ENCODE results near the gene BCOR.
A peak's percentile ranks its signal among the peaks of the same experiment; 100 is the strongest.

The BCOR gene

DNA sequence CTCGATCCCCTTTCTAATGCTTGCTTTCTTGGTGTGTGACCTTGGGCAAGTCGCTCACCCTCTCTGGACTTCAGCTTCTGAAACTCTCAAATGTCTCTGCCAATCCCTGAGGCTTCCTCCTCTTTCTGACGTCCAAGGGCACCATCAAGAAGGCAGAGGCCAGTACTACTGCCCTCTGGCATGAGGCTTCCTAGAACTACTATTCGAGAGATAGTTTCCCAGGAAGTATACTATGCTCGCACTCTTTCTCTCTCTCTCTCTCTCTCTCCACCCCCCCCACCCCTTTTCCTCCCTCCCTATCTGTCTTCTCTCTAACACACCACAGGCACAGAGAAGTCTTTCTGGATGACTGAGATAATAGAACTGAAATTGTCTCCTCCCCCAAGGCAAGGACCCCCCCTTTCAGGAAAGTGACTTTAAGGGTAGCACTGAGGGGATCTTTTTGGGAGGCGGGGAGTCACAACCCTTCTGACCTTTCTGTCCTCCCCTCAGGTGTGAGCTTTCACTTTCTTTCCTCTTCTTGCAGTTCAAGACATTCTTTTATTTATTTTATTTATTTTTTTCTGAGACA lies 20.0 kb upstream of the BCOR start:
- TF ChIP-seq, protein P1, sequence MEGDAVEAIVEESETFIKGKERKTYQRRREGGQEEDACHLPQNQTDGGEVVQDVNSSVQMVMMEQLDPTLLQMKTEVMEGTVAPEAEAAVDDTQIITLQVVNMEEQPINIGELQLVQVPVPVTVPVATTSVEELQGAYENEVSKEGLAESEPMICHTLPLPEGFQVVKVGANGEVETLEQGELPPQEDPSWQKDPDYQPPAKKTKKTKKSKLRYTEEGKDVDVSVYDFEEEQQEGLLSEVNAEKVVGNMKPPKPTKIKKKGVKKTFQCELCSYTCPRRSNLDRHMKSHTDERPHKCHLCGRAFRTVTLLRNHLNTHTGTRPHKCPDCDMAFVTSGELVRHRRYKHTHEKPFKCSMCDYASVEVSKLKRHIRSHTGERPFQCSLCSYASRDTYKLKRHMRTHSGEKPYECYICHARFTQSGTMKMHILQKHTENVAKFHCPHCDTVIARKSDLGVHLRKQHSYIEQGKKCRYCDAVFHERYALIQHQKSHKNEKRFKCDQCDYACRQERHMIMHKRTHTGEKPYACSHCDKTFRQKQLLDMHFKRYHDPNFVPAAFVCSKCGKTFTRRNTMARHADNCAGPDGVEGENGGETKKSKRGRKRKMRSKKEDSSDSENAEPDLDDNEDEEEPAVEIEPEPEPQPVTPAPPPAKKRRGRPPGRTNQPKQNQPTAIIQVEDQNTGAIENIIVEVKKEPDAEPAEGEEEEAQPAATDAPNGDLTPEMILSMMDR (IDR thresholded peaks at IDR 0.05; ENCODE audit: low read depth, low read length, missing control alignments), result no peak
- no peak overlapping the region for H3K4me3 ChIP-seq (ENCODE audit: low read depth, low read length)
- in situ Hi-C loops (cut with HindIII; ENCODE audit: low sequenced_read_pairs), result no loop called here
- DNase-seq (ENCODE audit: low read depth), result no peak

DNA sequence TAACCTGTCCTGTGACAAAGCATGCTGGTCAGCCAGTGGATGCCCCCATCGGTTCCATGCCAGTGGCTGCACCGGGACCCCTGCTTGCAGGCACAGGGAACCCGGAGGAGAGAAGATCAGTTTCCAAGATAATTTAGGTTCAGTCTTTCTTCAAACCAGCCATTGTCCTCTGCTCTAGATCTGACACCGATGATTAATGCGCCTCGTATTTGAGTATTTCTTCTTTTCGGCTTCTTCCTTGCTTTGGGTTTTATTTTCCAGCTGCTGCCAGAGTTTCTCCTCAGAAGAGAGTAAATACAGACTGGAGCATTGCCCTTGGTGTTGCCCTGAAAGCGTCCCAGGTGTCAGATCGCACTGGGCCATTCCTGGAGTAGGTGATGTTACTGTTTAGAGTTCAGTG lies 19.2 kb upstream of the BCOR start:
- TF ChIP-seq, protein P1 (IDR thresholded peaks at IDR 0.05; ENCODE audit: low read depth, low read length, missing control alignments), result no peak
- in situ Hi-C loops (cut with HindIII; ENCODE audit: low sequenced_read_pairs), result no loop called here
- DNase-seq (ENCODE audit: low read depth), result no peak
- no peak overlapping the region for H3K4me3 ChIP-seq (ENCODE audit: low read depth, low read length)

DNA sequence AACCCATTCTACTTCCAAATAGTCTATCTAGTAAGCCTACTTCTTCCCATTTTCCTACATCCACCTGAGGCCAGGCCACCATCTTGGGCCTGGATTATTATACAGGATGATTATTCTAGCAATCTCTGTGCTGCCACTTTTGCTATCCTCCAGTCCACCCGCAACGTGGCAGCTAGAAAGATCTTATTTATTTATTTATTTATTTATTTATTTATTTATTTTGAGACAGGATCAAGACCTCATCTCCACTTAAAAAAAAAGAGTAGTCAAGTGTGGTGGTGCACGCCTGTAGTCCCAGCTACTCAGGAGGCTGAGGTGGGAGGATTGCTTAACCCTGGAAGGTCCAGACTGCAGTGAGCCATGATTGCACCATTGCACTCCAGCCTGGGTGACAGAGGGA lies 15.2 kb upstream of the BCOR start:
- TF ChIP-seq, protein P1 (IDR thresholded peaks at IDR 0.05; ENCODE audit: low read depth, low read length, missing control alignments), result no peak
- no peak for DNase-seq (ENCODE audit: low read depth)
- in situ Hi-C loops (cut with HindIII; ENCODE audit: low sequenced_read_pairs), result no loop called here
- H3K4me3 ChIP-seq (ENCODE audit: low read depth, low read length), result no peak overlapping the region

DNA sequence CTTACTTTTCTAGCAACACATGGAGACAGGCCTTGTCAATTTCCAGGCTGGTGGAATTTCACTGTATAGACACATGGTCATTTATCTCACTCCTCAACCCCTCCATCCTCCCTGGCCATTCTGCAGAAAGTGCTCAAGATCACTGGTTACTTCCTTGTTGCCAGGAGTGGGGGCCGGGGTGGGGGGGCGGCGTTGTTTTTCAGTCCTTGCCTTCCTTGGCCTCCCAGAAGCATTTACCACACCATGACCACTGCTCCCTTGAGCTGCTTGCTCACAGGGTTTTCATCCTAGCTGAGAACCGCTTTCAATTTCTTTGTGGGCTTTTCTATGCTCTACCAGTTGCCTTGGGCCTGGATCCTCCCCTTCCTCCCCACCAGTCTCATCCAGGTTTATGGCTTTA lies 14.1 kb upstream of the BCOR start:
- TF ChIP-seq, protein P1 (IDR thresholded peaks at IDR 0.05; ENCODE audit: low read depth, low read length, missing control alignments), result no peak
- in situ Hi-C loops (cut with HindIII; ENCODE audit: low sequenced_read_pairs), result no loop called here
- no peak overlapping the region for H3K4me3 ChIP-seq (ENCODE audit: low read depth, low read length)
- DNase-seq (ENCODE audit: low read depth), result no peak

DNA sequence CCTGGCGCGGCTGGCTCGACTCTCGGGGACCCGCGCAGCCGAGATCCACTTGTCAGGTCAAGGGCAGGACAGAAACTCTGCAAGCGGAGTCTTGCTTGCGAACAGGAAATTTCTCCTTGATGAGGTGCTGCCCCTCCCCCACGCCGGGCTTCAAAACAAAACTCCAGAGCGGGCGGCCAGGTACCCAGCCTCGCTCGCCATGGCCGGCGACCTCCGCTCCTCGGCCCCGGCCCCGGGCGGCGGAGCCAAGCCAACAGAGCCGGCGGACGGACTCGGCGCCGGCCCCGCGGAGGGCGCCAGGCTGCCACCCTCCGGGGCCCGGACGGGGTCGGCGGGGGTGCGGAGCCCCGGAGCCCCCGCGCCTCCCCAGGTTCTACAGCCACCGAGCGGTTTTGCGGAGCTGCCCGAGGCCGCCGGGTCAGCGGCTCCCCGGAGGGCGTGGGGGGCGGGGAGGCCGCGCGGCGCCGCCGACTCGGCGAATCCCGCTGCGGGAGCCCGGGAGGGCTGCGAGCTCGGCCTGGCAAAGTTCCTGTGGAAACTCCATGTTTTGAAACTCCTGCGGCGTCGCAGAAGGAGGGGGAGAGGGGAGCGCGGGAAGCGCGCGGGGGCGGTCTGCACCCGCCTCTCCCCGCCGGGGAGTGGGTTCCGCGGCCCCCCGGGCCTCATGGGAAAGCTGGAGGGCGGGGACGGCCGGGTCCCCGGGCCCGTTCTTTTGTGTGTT lies 11.7 kb upstream of the BCOR start:
- TF ChIP-seq, protein P1 (IDR thresholded peaks at IDR 0.05; ENCODE audit: low read depth, low read length, missing control alignments), result no peak
- in situ Hi-C loops (cut with HindIII; ENCODE audit: low sequenced_read_pairs), result no loop called here
- no peak for DNase-seq (ENCODE audit: low read depth)
- H3K4me3 ChIP-seq (ENCODE audit: low read depth, low read length), result peak overlapping the region; percentile 35

DNA sequence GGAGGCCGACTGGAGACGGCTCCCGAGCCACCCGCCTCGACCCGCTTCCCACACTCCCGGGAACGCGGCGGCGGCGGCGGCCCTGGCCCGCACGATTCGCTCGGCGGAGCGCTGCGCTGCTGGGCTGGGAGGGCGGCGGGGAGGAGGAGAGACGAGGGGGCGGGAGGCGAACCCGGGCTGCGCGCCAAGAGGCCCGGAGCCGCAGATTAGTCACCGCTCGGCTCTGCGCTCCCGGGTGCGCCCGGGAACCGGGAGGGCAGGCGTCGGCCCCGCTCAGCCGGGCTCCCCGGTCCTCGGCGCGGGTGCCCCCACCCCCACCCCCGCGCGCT lies 11.2 kb upstream of the BCOR start:
- TF ChIP-seq, protein P1 (IDR thresholded peaks at IDR 0.05; ENCODE audit: low read depth, low read length, missing control alignments), result no peak
- in situ Hi-C loops (cut with HindIII; ENCODE audit: low sequenced_read_pairs), result no loop called here
- H3K4me3 ChIP-seq (ENCODE audit: low read depth, low read length), result peak overlapping the region; percentile 35
- no peak for DNase-seq (ENCODE audit: low read depth)
